GM12878 (cell line): ENCODE measurements around the gene FREY1. TPM values are rescaled to one million over a fixed set of nuclear protein-coding genes. Genes with fewer than 3 reads are reported as not detected.

ENCODE experiments used
- ATAC-seq: fragments of 200-7000 bp; cut with Tn5 transposase; 3 replicates; pipeline ENCODE4 v1.9.1; 2020; ENCODE audit warnings: mild to moderate bottlenecking, moderate library complexity
- BruUV-seq: library from RNA; stranded (reverse); fragments of 400-500 nt; replicated peaks from 2 replicates; lab custom pipeline; 2021; lab: Mats Ljungman, UMichigan
- CTCF ChIA-PET: fragments of 300-600 bp; sonication (Branson Sonifier 250); formaldehyde crosslinking; extraction: SDS; loops from one replicate; lab custom pipeline; 2021; ENCODE audit warnings: inconsistent platforms; lab: Yijun Ruan, JAX
- POLR2A ChIA-PET: fragments of 350-600 bp; formaldehyde crosslinking; extraction: SDS; loops from one replicate; lab custom pipeline; 2021; ENCODE audit warnings: inconsistent platforms; lab: Charles Lee
- RAD21 ChIA-PET: fragments of 300-600 bp; sonication (Branson Sonifier 250); formaldehyde crosslinking; loops from one replicate; lab custom pipeline; 2023; ENCODE audit warnings: antibody characterized with exemption; ENCODE audit not compliant: unreplicated experiment; lab: Charles Lee
- SMC1A ChIA-PET: fragments of 300-600 bp; sonication (Branson Sonifier 250); formaldehyde crosslinking; loops from one replicate; lab custom pipeline; 2023; ENCODE audit not compliant: unreplicated experiment, uncharacterized antibody; lab: Charles Lee
- DNase-seq: peaks from one replicate; pipeline ENCODE4 v3.0.0-alpha.2; 2011; ENCODE audit warnings: low read depth, low spot score
- FAIRE-seq: peaks from 3 replicates; lab custom pipeline; 2011; peaks lifted over from hg19 to GRCh38; lab: Jason Lieb, UNC
- H2AFZ ChIP-seq: 2 replicates; pipeline ENCODE4 v1.6.0; 2011; ENCODE audit warnings: low read depth, low read length, control low read depth; ENCODE audit not compliant: control insufficient read depth
- H3K27ac ChIP-seq: 2 replicates; pipeline ENCODE4 v1.5.1; 2011; ENCODE audit warnings: control low read depth; ENCODE audit not compliant: control insufficient read depth, insufficient read depth
- H3K27me3 ChIP-seq, 2 experiments: replicated peaks in 1 of 2; 2 replicates each; pipeline versions ENCODE4 v1.6.0 to v1.6.1; 2011; ENCODE audit warnings: low read length in 1 of 2; ENCODE audit not compliant: control insufficient read depth in 2 of 2, insufficient read depth in 2 of 2
- H3K36me3 ChIP-seq, 2 experiments: 2 replicates each; pipeline ENCODE4 v1.5.1; 2011; ENCODE audit warnings: low read length in 1 of 2; ENCODE audit not compliant: control insufficient read depth in 2 of 2, insufficient read depth in 2 of 2
- H3K4me1 ChIP-seq: 2 replicates; pipeline ENCODE4 v1.6.1; 2011; ENCODE audit warnings: mild to moderate bottlenecking, low read length, moderate library complexity, mixed read lengths; ENCODE audit not compliant: control insufficient read depth, insufficient read depth
- H3K4me2 ChIP-seq: 2 replicates; pipeline ENCODE4 v1.6.0; 2011; ENCODE audit warnings: control low read depth; ENCODE audit not compliant: control insufficient read depth, insufficient read depth
- H3K4me3 ChIP-seq: fragments of 200-600 bp; sonication (generic); 2 replicates; pipeline ENCODE4 v1.5.1; 2016
- H3K79me2 ChIP-seq: 2 replicates; pipeline ENCODE4 v1.6.0; 2011; ENCODE audit warnings: low read length; ENCODE audit not compliant: control insufficient read depth, insufficient read depth
- H3K9ac ChIP-seq: 2 replicates; pipeline ENCODE4 v1.8.0; 2011; ENCODE audit warnings: low read length, control low read depth, mixed read lengths; ENCODE audit not compliant: control insufficient read depth, insufficient read depth
- H3K9me3 ChIP-seq: replicated peaks from 3 replicates; pipeline ENCODE4 v1.5.1; 2011; ENCODE audit warnings: mild to moderate bottlenecking, low read length; ENCODE audit not compliant: control insufficient read depth, insufficient read depth
- H4K20me1 ChIP-seq: 2 replicates; pipeline ENCODE4 v1.6.0; 2011; ENCODE audit not compliant: control insufficient read depth, insufficient read depth
- ATF7 ChIP-seq: fragments of 450-650 bp; IDR thresholded peaks from 2 replicates; pipeline ENCODE4 v1.6.1; 2016; ENCODE audit warnings: low read depth, mild to moderate bottlenecking
- DPF2 ChIP-seq: fragments of 450-650 bp; IDR thresholded peaks from 2 replicates; pipeline ENCODE4 v1.6.1; 2017; ENCODE audit warnings: mild to moderate bottlenecking
- EP300 ChIP-seq, 2 experiments: fragments of 150-350 bp in 1 of 2; IDR thresholded peaks; 2 replicates each; pipeline ENCODE4 v1.6.1; 2011 to 2012; ENCODE audit warnings: low read depth in 2 of 2, low read length in 2 of 2, borderline replicate concordance in 1 of 2, improper control_type of control experiment in 1 of 2, inconsistent platforms in 1 of 2; ENCODE audit not compliant: control insufficient read depth in 1 of 2
- HDAC2 ChIP-seq: fragments of 200-600 bp; sonication (generic); IDR thresholded peaks from 2 replicates; pipeline ENCODE4 v1.6.1; 2017
- JUND ChIP-seq: IDR thresholded peaks from 2 replicates; pipeline ENCODE4 v1.6.1; 2012; ENCODE audit warnings: low read depth, mild to moderate bottlenecking, low read length, improper control_type of control experiment, moderate library complexity
- KLF5 ChIP-seq: fragments of 450-650 bp; IDR thresholded peaks from 2 replicates; pipeline ENCODE4 v1.6.1; 2014; ENCODE audit warnings: mild to moderate bottlenecking; ENCODE audit not compliant: partially characterized antibody
- MTA2 ChIP-seq: fragments of 450-650 bp; IDR thresholded peaks from 2 replicates; pipeline ENCODE4 v1.6.1; 2016; ENCODE audit warnings: low read depth, mild to moderate bottlenecking, moderate library complexity
- RCOR1 ChIP-seq: conservative IDR thresholded peaks from 2 replicates; pipeline ENCODE4 v1.6.1; 2012; ENCODE audit warnings: low read depth, low read length, improper control_type of control experiment
- RFX5 ChIP-seq: IDR thresholded peaks from 2 replicates; pipeline ENCODE4 v1.6.1; 2011; ENCODE audit warnings: low read depth, low read length, improper control_type of control experiment
- RUNX3 ChIP-seq: IDR thresholded peaks from 2 replicates; pipeline ENCODE4 v1.6.1; 2012; ENCODE audit warnings: low read length, inconsistent platforms
- STAT3 ChIP-seq: IDR thresholded peaks from 2 replicates; pipeline ENCODE4 v1.6.1; 2011; ENCODE audit warnings: low read depth, low read length, improper control_type of control experiment
- TAF1 ChIP-seq: IDR thresholded peaks from 2 replicates; pipeline ENCODE4 v1.6.1; 2011; ENCODE audit warnings: mild to moderate bottlenecking, low read depth, low read length, borderline replicate concordance
- TARDBP ChIP-seq: IDR thresholded peaks from 2 replicates; pipeline ENCODE4 v1.6.1; 2016; ENCODE audit warnings: borderline replicate concordance
- ZBED1 ChIP-seq: IDR thresholded peaks from 2 replicates; pipeline ENCODE4 v1.6.1; 2016; ENCODE audit warnings: borderline replicate concordance
- ZNF274 ChIP-seq: IDR thresholded peaks from one replicate; pipeline ENCODE4 v1.8.0; 2011; ENCODE audit not compliant: insufficient read length, insufficient read depth
- ZZZ3 ChIP-seq: IDR thresholded peaks from 2 replicates; pipeline ENCODE4 v1.6.1; 2011; ENCODE audit warnings: low read depth; ENCODE audit not compliant: control insufficient read depth, insufficient read length
- WGBS: methylation state at CpG from one replicate; pipeline ENCODE4 v1.1.6; 2016; ENCODE audit warnings: low lambda C conversion rate; ENCODE audit not compliant: insufficient replicate concordance, insufficient coverage; ENCODE audit errors: missing lambda C conversion rate; 5-methylcytosine and 5-hydroxymethylcytosine counted together
- in situ Hi-C: fragments of 300-500 bp; cut with MboI; formaldehyde crosslinking; loops from 9 replicates; pipeline ENCODE4 v1.14.3; 2018; ENCODE audit warnings: mixed read lengths
- intact Hi-C: fragments of 100-400 bp; cut with micrococcal nuclease; formaldehyde crosslinking; loops from one replicate; pipeline ENCODE4 v1.14.2; 2022; ENCODE audit not compliant: unreplicated experiment
- polyA plus RNA-seq, 11 experiments: library from polyadenylated mRNA; depleted of rRNA in 4 of 11; unstranded in 6 of 11; stranded (reverse) in 5 of 11; fragments of >200 nt; fragmentation: Nextera tagmentation in 4 of 11; fragmentation: Illumina TruSeq in 1 of 11; extraction: Ambion mirVana in 4 of 11; extraction: Trizol in 1 of 11; gene quantifications; 1 replicate in 1 of 11; 2 replicates in 10 of 11; pipeline versions ENCODE4 v1.2.1 to v1.2.3, GENCODE V29; 2011 to 2016; ENCODE audit warnings: inconsistent platforms in 2 of 11, missing spikeins in 2 of 11, low read depth in 1 of 11
- total RNA-seq, 4 experiments: library from RNA; depleted of rRNA in 3 of 4; stranded (reverse); fragments of >200 nt in 3 of 4; fragmentation: Illumina TruSeq in 1 of 4; extraction: Trizol in 1 of 4; gene quantifications; 2 replicates each; pipeline versions ENCODE4 v1.2.1 to v1.2.3, GENCODE V29; 2013 to 2021
- TF ChIP-seq, protein P1 (sequence below): fragments of 450-650 bp; IDR thresholded peaks from 2 replicates; pipeline ENCODE4 v1.6.1; 2014; ENCODE audit warnings: mild to moderate bottlenecking
- TF ChIP-seq, protein P2 (sequence below): IDR thresholded peaks from 2 replicates; pipeline ENCODE4 v1.6.1; 2011; ENCODE audit warnings: borderline replicate concordance, low read depth, mild to moderate bottlenecking, moderate library complexity, mixed read lengths, low read length; ENCODE audit not compliant: insufficient read depth; ENCODE audit errors: extremely low read length

FREY1 gene
- total and polyA plus RNA-seq, 10 of the 15 experiments (the other 5 are each of a cell fraction or from before 2014, with no cell fraction given), result 0.13 to 1.7 (median 0.39) TPM; not detected in 3

DNA sequence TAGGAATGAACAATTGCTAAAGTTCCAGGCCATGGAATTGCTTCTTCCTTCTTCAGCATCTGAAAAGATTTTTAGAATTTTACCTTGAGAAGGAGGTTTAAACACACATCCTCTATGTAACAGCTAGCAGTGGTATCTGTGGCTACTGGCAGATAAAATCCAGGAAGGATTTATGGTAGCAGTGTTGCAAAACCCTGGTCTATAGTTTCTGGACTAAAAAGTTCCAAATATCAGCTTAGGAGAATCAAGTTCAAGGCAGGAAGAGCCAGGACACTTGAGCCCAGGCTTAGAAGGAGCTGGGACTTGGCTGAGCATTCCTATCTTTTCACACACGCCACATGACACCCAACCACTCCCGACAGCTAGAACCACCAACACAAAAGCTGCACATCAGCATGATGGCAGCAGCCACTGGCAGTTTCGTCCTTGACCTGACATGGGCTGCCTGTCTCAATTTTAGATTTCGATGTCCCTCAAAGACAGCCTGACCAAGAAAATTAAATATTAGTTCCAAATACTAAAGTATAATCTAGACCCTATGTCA lies 29.5 kb upstream of the FREY1 start:
- SMC1A ChIA-PET, result interaction anchor here (1.0 to 3.0 kb wide), 4 partner anchors 18 to 70 kb away, joined by 3 to 13 read pairs (median 6); partner anchors contain the start of gene PEX16
- H3K27ac ChIP-seq, result no peak overlapping the region
- no peak overlapping the region for H3K9ac ChIP-seq
- CTCF ChIA-PET, result interaction anchor here (0.9 to 3.3 kb wide), 6 partner anchors 16 to 303 kb away, joined by 3 to 21 read pairs (median 4); no protein-coding TSS in a partner anchor
- no peak for FAIRE-seq
- no peak for DNase-seq
- in situ Hi-C loops, result no loop called here
- peaks cover 5 to 12% of the 10 kb centered on the region in 2 experiments; a peak in 3 of 4 replicates for H3K36me3 ChIP-seq
- H3K4me3 ChIP-seq, result no peak overlapping the region
- WGBS, result 96% methylated on average over 4 of the region's 4 CpGs
- ATAC-seq, result no peak
- H2AFZ ChIP-seq, result no peak overlapping the region
- H3K4me2 ChIP-seq, result no peak overlapping the region
- H3K79me2 ChIP-seq, result no peaks in the 10 kb centered on the region
- no peaks in the 10 kb centered on the region for H3K27me3 ChIP-seq
- H3K9me3 ChIP-seq, result no peaks in the 10 kb centered on the region
- peaks cover 2% of the 10 kb centered on the region for H4K20me1 ChIP-seq
- peaks cover 31% of the 10 kb centered on the region for H3K4me1 ChIP-seq
- POLR2A ChIA-PET, result interaction anchor here (1.3 kb wide), 1 partner anchor 90 kb away, joined by 4 read pairs; no protein-coding TSS in a partner anchor
- BruUV-seq, result no TSS peak
- intact Hi-C loops, result no loop called here
- RAD21 ChIA-PET, result interaction anchor here (0.9 to 1.5 kb wide), 2 partner anchors 29 to 70 kb away, joined by 3 to 4 read pairs; no protein-coding TSS in a partner anchor
- TF ChIP-seq TAF1 (no peak), EP300 (IDR thresholded peaks at IDR 0.05; ENCODE audit: borderline replicate concordance in 1 of 2, control insufficient read depth in 1 of 2, low read depth in 2 of 2, low read length in 2 of 2) (no peak), HDAC2 (no peak), ZZZ3 (no peak), DPF2 (no peak), TARDBP (no peak), RCOR1 (no peak), STAT3 (no peak), MTA2 (no peak), JUND (no peak), RUNX3 (no peak), ZBED1 (no peak), RFX5 (no peak), ATF7 (no peak), KLF5 (no peak), ZNF274 (no peak)
- TF ChIP-seq, protein P1, sequence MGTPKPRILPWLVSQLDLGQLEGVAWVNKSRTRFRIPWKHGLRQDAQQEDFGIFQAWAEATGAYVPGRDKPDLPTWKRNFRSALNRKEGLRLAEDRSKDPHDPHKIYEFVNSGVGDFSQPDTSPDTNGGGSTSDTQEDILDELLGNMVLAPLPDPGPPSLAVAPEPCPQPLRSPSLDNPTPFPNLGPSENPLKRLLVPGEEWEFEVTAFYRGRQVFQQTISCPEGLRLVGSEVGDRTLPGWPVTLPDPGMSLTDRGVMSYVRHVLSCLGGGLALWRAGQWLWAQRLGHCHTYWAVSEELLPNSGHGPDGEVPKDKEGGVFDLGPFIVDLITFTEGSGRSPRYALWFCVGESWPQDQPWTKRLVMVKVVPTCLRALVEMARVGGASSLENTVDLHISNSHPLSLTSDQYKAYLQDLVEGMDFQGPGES, result no peak
- TF ChIP-seq, protein P2, sequence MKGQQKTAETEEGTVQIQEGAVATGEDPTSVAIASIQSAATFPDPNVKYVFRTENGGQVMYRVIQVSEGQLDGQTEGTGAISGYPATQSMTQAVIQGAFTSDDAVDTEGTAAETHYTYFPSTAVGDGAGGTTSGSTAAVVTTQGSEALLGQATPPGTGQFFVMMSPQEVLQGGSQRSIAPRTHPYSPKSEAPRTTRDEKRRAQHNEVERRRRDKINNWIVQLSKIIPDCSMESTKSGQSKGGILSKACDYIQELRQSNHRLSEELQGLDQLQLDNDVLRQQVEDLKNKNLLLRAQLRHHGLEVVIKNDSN, result no peak
